8988T (cell line): Measurements from ENCODE around the gene KBTBD12.

Experiments
- DNase-seq: peaks from one replicate; pipeline ENCODE4 v3.0.0; 2011

The KBTBD12 gene

GRCh38 chr3:127953091-127954035, 38.3 kb downstream of the KBTBD12 start:
- no peak for DNase-seq

GRCh38 chr3:127954640-127955039, 39.6 kb downstream of the KBTBD12 start:
- DNase-seq = no peak

DNA sequence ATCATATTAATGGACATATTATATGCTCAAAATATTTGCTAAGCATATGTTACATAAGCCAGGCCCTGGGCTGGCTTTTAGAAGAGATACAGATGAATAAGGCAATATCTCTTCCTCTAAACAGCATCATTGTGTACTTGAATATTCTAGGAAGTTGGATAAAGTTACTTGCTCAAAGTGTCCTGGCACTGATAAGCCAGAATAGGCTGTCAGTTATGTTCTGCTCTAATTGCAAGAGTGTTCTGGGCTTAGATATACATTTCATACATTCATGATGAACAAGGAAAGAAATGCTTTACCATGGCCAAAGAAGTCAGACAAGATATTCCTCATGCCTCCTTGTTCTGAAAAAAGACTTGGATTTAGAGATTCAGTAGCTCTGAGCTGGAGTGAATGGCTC, 40.7 kb downstream of the KBTBD12 start:
- DNase-seq = no peak

DNA sequence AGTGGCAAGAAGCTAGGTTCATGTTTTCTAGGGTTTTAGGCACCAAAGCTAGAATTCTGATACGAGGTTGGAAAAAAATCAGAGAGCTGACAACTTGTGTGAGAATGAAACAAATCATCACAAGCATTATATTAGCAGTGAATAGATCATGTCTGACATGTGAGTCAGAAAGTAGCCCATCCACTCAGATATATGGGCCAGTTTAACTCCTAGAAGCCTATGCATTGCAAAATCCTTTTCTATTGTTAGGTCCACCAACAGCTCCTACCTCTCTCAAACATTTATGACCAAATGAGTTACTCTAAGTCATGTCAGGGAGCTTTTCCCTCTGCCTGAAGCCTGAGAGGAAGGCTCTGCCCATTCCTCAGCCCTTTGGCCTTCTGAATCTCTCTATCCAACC, 44.0 kb downstream of the KBTBD12 start:
- no peak for DNase-seq

- DNase-seq = no peak
These were observed 44.8 kb downstream of the KBTBD12 start for GRCh38 chr3:127959873-127960272.

DNA sequence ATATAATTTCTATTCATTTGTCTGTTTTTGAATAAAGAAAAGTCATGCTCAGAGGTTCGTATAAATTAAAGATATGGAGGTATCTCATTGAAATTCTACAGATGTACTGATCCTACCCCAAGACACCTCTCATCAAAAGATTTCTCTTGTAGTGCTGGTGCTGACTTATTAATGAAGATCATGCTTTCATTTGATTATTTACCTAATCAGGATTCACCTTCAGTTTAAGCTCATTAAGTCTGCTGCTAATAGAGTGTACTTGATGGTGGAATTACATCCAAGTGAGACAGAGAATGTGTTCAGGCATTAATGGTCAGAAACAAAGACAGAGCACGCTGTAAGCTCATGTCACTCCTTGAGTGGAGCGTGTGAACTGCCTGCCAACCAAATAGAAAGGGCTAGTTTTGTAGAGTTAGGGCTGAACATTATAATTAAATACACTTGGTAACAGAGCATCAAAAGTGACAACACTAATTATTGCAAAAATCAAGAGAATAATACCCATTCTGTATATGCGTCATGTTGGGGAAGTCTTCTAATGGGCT, 45.5 kb downstream of the KBTBD12 start:
- DNase-seq = no peak

DNA sequence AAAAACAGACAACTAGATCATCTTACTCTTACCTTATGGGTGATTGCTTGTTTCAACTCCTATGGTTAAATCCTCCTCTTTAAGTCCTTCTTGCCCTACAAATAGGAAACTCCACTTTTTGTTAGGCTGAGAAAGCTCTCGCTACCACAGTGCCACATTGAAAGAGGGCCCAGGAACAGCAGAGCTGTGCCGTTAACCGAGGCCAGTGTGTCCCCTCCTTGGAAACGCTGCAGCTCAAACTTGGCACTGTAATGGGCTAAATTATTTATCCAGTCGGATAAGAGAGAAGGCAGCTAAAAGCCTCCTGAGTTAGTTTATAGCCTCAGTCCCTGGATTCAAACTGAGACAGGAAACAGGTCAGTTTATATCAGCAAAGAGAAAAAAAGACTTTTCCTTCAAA, 46.1 kb downstream of the KBTBD12 start:
- DNase-seq = no peak

DNA sequence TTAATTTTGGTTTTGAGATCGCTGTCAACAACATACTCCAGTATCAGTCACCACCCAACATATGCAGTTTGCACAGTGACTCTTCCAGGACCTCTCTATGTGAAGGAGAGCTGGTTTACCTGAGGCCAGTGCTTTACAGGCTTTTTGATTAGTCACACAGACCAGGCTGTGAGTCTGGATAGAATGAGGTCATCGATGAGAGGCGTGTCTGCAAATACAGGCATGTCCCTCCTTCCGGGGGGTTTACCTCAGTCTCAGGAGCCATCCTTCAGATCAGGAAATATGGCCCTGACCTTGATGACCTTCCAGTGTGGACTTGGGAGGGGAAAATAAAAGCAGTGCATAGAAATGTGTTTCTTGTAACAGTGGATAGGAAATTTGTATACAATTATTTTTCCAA, 46.9 kb downstream of the KBTBD12 start:
- no peak for DNase-seq

- DNase-seq = no peak
These were observed 47.9 kb downstream of the KBTBD12 start for GRCh38 chr3:127962937-127963336.

DNA sequence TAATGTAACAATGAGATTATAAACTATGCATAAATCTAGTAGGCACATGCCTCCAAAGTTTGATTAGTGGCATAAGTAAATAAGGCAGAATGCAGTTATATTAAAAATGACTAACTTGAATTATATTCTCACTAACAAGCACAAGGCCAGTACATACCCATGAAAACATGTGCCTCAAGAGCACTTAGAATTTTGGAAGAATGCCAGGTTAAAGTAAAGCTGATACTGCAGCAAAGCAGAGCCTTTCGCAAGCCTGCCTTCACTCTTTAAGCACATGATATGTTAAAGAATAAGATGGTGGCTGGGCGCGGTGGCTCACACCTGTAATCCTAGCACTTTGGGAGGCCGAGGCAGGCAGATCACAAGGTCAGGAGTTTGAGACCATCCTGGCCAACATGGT, 49.0 kb downstream of the KBTBD12 start:
- DNase-seq = no peak

DNA sequence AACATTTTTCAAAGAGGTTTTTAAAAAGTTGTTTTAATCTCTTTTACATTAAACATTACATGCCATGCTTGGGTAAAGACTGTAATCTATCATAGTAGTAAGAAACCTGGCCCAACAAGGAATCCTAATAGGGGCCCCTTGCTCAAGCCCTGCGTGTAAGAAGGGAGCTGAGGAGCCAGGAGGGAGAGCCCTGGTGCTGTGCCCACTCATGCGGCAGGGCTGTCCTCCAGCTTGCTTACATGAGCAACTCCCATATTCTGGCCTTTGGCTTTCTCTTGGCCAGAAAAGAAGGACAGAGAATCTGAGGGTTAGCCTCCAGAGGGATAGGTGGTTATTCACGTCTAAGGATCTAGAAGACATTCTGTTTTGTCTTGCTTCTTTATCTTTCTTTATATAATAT, 49.8 kb downstream of the KBTBD12 start:
- DNase-seq = no peak

GRCh38 chr3:127967316-127967715, 52.3 kb downstream of the KBTBD12 start:
- no peak for DNase-seq

DNA sequence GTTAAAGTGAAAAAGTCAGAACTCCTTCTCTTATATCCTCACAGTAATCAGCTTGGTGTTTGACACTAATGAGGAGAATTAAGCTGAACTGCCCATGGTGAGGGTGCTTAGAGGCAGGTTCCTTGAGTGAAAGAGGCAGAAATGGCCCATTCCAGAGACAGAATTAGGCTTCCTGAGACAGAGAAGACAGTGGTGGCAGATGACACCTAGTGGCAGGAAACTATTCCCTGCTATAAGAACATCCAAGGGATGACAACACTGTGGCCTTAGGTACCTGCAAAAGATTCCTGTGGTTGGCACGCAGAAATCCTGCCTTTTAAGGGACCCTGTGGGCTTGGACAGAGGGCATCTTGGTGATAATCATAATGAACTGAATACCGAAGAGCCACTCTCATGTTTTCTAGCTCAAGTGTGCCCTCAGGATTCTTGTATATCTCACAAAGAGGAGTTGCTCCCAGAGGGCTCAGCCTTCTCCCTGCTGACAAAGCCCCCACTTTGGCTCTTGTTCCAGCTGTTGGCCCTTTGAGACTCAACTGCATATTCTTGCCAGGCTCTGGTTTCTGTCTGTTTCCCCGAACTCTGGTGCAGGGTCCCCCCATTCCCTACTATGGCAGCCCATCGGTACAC, 56.0 kb downstream of the KBTBD12 start:
- DNase-seq = no peak

- DNase-seq = no peak
These were observed 59.2 kb downstream of the KBTBD12 start for GRCh38 chr3:127974226-127974625.

GRCh38 chr3:127975153-127976029, 60.4 kb downstream of the KBTBD12 start:
- DNase-seq = no peak

DNA sequence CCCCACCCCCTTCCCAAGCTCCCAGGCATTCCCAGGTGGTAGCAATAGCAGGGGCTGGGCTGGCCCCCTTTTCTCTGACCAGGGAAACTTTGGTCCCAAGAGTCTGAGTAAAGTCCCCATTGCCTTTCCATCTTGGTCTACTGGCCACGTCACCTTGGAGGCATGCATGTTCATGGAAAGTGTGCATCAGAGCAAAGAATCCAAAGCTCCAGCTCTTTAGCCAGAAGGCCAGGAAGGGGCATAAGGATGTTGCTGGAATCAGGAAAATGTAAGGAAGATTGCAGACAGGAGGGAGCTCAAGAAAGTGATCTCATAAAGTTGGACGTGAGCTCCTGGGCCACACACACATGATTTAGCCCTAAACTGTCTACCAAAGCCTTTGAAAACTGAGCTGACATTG, 63.6 kb downstream of the KBTBD12 start:
- no peak for DNase-seq

DNA sequence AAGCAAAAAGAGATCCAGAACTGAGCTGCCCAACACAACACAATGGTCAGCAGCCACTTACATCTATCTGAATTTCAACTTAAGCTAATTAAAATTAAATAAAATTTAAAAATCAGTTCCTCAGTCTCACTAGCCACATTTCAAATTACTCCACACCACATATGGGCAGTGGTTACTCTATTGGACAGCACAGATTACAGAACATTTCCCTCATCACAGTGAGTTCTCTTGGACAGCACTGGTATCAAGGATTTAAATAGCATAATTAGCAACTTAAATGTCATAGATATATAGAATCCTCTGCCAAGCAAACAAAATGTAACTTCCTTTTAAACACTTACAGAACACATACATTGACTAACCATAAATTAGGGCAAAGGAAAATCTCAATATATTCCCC, 64.4 kb downstream of the KBTBD12 start:
- no peak for DNase-seq

- DNase-seq = no peak
These were observed 66.1 kb downstream of the KBTBD12 start for GRCh38 chr3:127981097-127981496.

GRCh38 chr3:127982155-127982554, 67.1 kb downstream of the KBTBD12 start:
- no peak for DNase-seq

- no peak for DNase-seq
These were observed 69.4 kb downstream of the KBTBD12 start for GRCh38 chr3:127984241-127984975.

DNA sequence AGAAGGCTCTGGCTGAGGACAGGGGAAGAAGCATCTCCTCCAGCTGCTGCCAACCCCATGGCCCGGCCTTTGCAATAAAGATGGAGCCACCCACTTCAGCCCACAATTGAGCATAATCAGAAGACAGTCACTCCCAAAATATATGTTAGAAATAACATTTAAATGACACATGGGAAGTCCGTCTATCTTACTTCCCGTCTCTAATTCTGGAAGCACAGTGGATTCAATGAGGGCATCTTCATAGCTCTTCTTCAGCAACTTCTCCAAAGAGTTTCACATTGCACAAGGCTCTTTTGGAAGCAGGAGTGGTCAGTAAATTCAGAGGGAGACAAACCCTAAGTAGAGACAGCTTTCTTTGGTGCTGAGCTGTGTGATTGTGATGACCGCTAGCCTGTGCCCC, 70.2 kb downstream of the KBTBD12 start:
- no peak for DNase-seq

DNA sequence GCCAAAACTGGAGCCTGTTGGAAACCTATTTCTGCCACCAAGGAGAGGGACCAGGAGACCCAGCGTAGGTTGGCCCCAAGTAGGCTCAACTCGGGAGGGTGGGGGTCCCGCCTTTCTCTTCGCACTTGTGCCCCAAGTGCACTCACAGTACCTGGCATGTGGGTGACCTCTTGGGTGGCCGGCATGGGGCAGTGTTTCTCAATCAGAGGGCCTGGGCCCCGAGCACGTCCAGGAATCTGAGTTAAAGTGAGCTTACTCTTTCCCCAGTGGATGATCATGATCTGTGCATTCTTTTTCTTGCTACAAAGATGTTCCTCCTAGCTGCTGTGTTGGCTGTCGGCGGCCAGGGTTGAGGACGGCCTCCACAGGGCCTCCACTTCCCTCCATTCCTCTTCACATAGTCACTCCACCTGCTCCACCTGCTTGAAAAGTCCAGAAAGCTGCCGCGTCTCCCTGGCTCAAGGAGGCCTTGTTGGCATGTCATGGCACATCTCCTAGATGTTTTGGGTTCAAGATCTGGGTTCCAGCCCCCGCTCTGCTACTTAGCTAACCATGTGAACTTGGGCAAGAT, 70.7 kb downstream of the KBTBD12 start:
- no peak for DNase-seq
